Neuronal stem cell (in vitro differentiated cells): Measurements from ENCODE around the gene FLT1.

Source experiments
- DNase-seq: peaks from one replicate; pipeline ENCODE4 v3.0.0-alpha.2; 2013; ENCODE audit warnings: low spot score
- H2AFZ ChIP-seq: one replicate; pipeline ENCODE4 v1.6.1; 2013; ENCODE audit warnings: mild to moderate bottlenecking, low read length, inconsistent platforms
- H2AK5ac ChIP-seq: 2 replicates; pipeline ENCODE4 v1.6.1; 2013; ENCODE audit warnings: low read depth, mild to moderate bottlenecking, inconsistent platforms, low read length, moderate library complexity, mixed read lengths
- H2BK120ac ChIP-seq: 2 replicates; pipeline ENCODE4 v1.6.1; 2013; ENCODE audit warnings: low read depth, mild to moderate bottlenecking, inconsistent platforms, low read length, moderate library complexity, mixed read lengths
- H2BK12ac ChIP-seq: one replicate; pipeline ENCODE4 v1.6.1; 2013; ENCODE audit warnings: low read length, inconsistent platforms
- H2BK15ac ChIP-seq: 2 replicates; pipeline ENCODE4 v1.6.1; 2013; ENCODE audit warnings: mild to moderate bottlenecking, low read length, inconsistent platforms, mixed read lengths
- H2BK5ac ChIP-seq: one replicate; pipeline ENCODE4 v1.6.1; 2013; ENCODE audit warnings: inconsistent platforms, mild to moderate bottlenecking, low read length, moderate library complexity
- H3K14ac ChIP-seq: one replicate; pipeline ENCODE4 v1.6.1; 2013; ENCODE audit warnings: low read length, inconsistent platforms
- H3K18ac ChIP-seq: 2 replicates; pipeline ENCODE4 v1.6.1; 2013; ENCODE audit warnings: low read length, inconsistent platforms
- H3K23ac ChIP-seq: 2 replicates; pipeline ENCODE4 v1.6.1; 2013; ENCODE audit warnings: low read depth, mild to moderate bottlenecking, mixed read lengths, low read length, inconsistent platforms; ENCODE audit not compliant: poor library complexity
- H3K27ac ChIP-seq: replicated peaks from 3 replicates; pipeline ENCODE4 v1.5.1; 2013; ENCODE audit warnings: low read length, inconsistent platforms
- H3K27me3 ChIP-seq, 3 experiments: 2 replicates each; pipeline ENCODE4 v1.6.1; 2013; ENCODE audit warnings: low read length in 3 of 3, mild to moderate bottlenecking in 2 of 3, inconsistent platforms in 1 of 3, low read depth in 1 of 3, mixed read lengths in 1 of 3, moderate library complexity in 1 of 3; ENCODE audit not compliant: control insufficient read depth in 3 of 3, insufficient read depth in 3 of 3
- H3K36me3 ChIP-seq, 2 donors: replicated peaks in 1 of 2; 2 replicates each; pipeline ENCODE4 v1.6.1; 2013; ENCODE audit warnings: low read length in 2 of 2; ENCODE audit not compliant: control insufficient read depth in 2 of 2, insufficient read depth in 2 of 2
- H3K4ac ChIP-seq: 2 replicates; pipeline ENCODE4 v1.6.1; 2013; ENCODE audit warnings: inconsistent platforms, mild to moderate bottlenecking, low read length, moderate library complexity
- H3K4me1 ChIP-seq, 2 donors: 1 replicate in 1 of 2; 2 replicates in 1 of 2; pipeline ENCODE4 v1.6.1; 2013; ENCODE audit warnings: low read length in 2 of 2, low read depth in 1 of 2; ENCODE audit not compliant: control insufficient read depth in 2 of 2, insufficient read depth in 1 of 2
- H3K4me2 ChIP-seq: one replicate; pipeline ENCODE4 v1.6.1; 2013; ENCODE audit warnings: mild to moderate bottlenecking, low read length, inconsistent platforms; ENCODE audit not compliant: insufficient read depth, poor library complexity, severe bottlenecking
- H3K4me3 ChIP-seq, 2 donors: 2 replicates each; pipeline ENCODE4 v1.5.1; 2013; ENCODE audit warnings: low read length in 2 of 2, mild to moderate bottlenecking in 2 of 2, inconsistent platforms in 1 of 2, moderate library complexity in 1 of 2
- H3K79me1 ChIP-seq: one replicate; pipeline ENCODE4 v1.6.1; 2013; ENCODE audit warnings: low read depth, mild to moderate bottlenecking, inconsistent platforms, low read length, moderate library complexity
- H3K9ac ChIP-seq: one replicate; pipeline ENCODE4 v1.6.1; 2013; ENCODE audit warnings: mild to moderate bottlenecking, low read depth, low read length, inconsistent platforms; ENCODE audit not compliant: poor library complexity
- H3K9me3 ChIP-seq, 2 donors: replicated peaks in 1 of 2; 2 replicates each; pipeline versions ENCODE3 to v1.6.1; 2013; ENCODE audit warnings: low read length in 2 of 2, mild to moderate bottlenecking in 2 of 2, inconsistent platforms in 1 of 2, low read depth in 1 of 2, mixed read lengths in 1 of 2, moderate library complexity in 1 of 2; ENCODE audit not compliant: control insufficient read depth in 2 of 2, insufficient read depth in 1 of 2
- H4K8ac ChIP-seq: one replicate; pipeline ENCODE4 v1.6.1; 2013; ENCODE audit warnings: low read depth, mild to moderate bottlenecking, inconsistent platforms, low read length, moderate library complexity
- H4K91ac ChIP-seq: one replicate; pipeline ENCODE4 v1.6.1; 2013; ENCODE audit warnings: low read length, low read depth, mild to moderate bottlenecking, inconsistent platforms; ENCODE audit not compliant: poor library complexity
- WGBS, 2 donors: extraction: QIAGEN DNeasy Blood & Tissue Kit; methylation state at CpG; one replicate each; pipeline ENCODE4 v1.1.7; 2013; ENCODE audit warnings: missing lambda C conversion rate in 2 of 2, mixed read lengths in 1 of 2; ENCODE audit not compliant: insufficient read length in 2 of 2, insufficient replicate concordance in 1 of 2; ENCODE audit errors: extremely low coverage in 2 of 2; 5-methylcytosine and 5-hydroxymethylcytosine counted together

Gene FLT1

GRCh38 chr13:28410096-28410495, 84.8 kb downstream of the FLT1 start:
- H3K36me3 ChIP-seq = no peaks in the 10 kb centered on the region

GRCh38 chr13:28409648-28410047, 85.3 kb downstream of the FLT1 start:
- no peak overlapping the region for H3K4ac ChIP-seq
- H3K23ac ChIP-seq = no peak overlapping the region
- H2BK120ac ChIP-seq = no peak overlapping the region
- H3K4me2 ChIP-seq = no peak overlapping the region
- no peak overlapping the region for H2BK5ac ChIP-seq
- no peak overlapping the region for H4K91ac ChIP-seq
- H2BK15ac ChIP-seq = no peak overlapping the region
- H3K18ac ChIP-seq = no peak overlapping the region
- H2AFZ ChIP-seq = no peak overlapping the region
- peaks cover 0 to 4% of the 10 kb centered on the region in 2 donors for H3K4me1 ChIP-seq
- no peaks in the 10 kb centered on the region for H3K79me1 ChIP-seq
- no peak overlapping the region for H3K4me3 ChIP-seq
- H3K14ac ChIP-seq = no peak overlapping the region
- H2BK12ac ChIP-seq = no peak overlapping the region
- H3K27ac ChIP-seq = no peak overlapping the region
- no peak overlapping the region for H2AK5ac ChIP-seq
- no peaks in the 10 kb centered on the region for H3K9me3 ChIP-seq
- no peak overlapping the region for H4K8ac ChIP-seq
- H3K9ac ChIP-seq = no peak overlapping the region
- no peak for DNase-seq
- H3K36me3 ChIP-seq = no peaks in the 10 kb centered on the region
- no peaks in the 10 kb centered on the region for H3K27me3 ChIP-seq

More at GRCh38 chr13:28410096-28410495, 84.8 kb downstream of the FLT1 start:
- Histone ChIP-seq H3K9me3 (no peaks in the 10 kb centered on the region), H2AK5ac (no peak overlapping the region), H3K4ac (no peak overlapping the region), H3K4me2 (no peak overlapping the region), H3K27ac (no peak overlapping the region), H3K9ac (no peak overlapping the region), H4K91ac (no peak overlapping the region), H3K18ac (no peak overlapping the region), H3K14ac (no peak overlapping the region), H3K23ac (no peak overlapping the region), H3K27me3 (no peaks in the 10 kb centered on the region), H3K79me1 (no peaks in the 10 kb centered on the region), H2AFZ (no peak overlapping the region), H2BK12ac (no peak overlapping the region), H3K4me3 (no peak overlapping the region), H2BK120ac (no peak overlapping the region), H4K8ac (no peak overlapping the region), H2BK5ac (no peak overlapping the region), H2BK15ac (no peak overlapping the region), H3K4me1 (peaks cover 0 to 4% of the 10 kb centered on the region in 2 donors)
- DNase-seq = no peak
- no CpG with 5 or more reads among the region's 2 CpGs for whole genome bisulfite sequencing, 2 donors

GRCh38 chr13:28408863-28409262, 86.1 kb downstream of the FLT1 start:
- Histone ChIP-seq H3K14ac (no peak overlapping the region), H3K4me3 (no peak overlapping the region), H3K27ac (no peak overlapping the region), H3K79me1 (no peaks in the 10 kb centered on the region), H3K23ac (no peak overlapping the region), H2AFZ (no peak overlapping the region), H3K4me2 (no peak overlapping the region), H2BK12ac (no peak overlapping the region), H4K91ac (no peak overlapping the region), H3K4ac (no peak overlapping the region), H3K36me3 (no peaks in the 10 kb centered on the region), H2BK120ac (no peak overlapping the region), H2BK5ac (no peak overlapping the region), H4K8ac (no peak overlapping the region), H3K9ac (no peak overlapping the region), H3K9me3 (no peaks in the 10 kb centered on the region), H3K27me3 (no peaks in the 10 kb centered on the region), H2AK5ac (no peak overlapping the region), H3K18ac (no peak overlapping the region), H3K4me1 (peaks cover 0 to 4% of the 10 kb centered on the region in 2 donors), H2BK15ac (no peak overlapping the region)
- no peak for DNase-seq
- no CpG with 5 or more reads among the region's 1 CpG for WGBS, 2 donors

DNA sequence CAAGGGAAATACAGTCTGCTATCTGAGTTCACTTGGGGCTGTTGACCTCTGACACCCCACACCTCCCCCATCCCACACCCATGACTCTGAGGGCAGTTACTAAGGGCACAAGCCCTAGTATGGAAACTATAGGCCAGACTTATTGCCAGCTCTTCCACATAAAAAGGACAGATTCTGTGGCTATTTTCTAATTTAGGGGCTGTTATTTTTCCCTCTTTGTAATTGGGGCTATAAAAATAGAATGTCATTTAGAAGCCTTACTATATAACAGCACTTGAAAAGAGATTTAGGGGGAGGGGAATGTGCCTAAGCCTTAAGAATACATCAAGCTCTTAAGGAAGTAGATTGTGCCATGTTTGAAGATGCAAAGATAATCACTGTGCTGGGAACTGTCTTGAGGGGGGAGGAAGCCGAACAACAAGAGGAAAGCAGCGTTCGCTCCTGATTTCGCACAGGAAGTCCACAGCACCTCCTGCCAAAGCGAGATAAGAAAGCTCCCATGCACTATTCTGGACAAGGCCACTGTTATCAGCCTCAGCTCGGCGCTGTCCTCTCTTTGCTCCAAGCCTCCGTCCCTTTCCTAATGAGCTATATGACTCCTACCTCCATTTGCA, 86.6 kb downstream of the FLT1 start:
- no peak overlapping the region for H2AFZ ChIP-seq
- no peak overlapping the region for H2BK12ac ChIP-seq
- no peak overlapping the region for H3K4me2 ChIP-seq
- DNase-seq = no peak
- H3K4me3 ChIP-seq = no peak overlapping the region
- no peaks in the 10 kb centered on the region for H3K27me3 ChIP-seq
- no peak overlapping the region for H3K14ac ChIP-seq
- H2AK5ac ChIP-seq = no peak overlapping the region
- no peak overlapping the region for H3K4ac ChIP-seq
- peaks cover 0 to 4% of the 10 kb centered on the region in 2 donors for H3K4me1 ChIP-seq
- WGBS, 2 donors = no CpG with 5 or more reads among the region's 8 CpGs
- no peak overlapping the region for H2BK15ac ChIP-seq
- H3K9me3 ChIP-seq = no peaks in the 10 kb centered on the region
- no peaks in the 10 kb centered on the region for H3K79me1 ChIP-seq
- H2BK120ac ChIP-seq = no peak overlapping the region
- H3K27ac ChIP-seq = no peak overlapping the region
- no peak overlapping the region for H3K9ac ChIP-seq
- no peaks in the 10 kb centered on the region for H3K36me3 ChIP-seq
- H4K8ac ChIP-seq = no peak overlapping the region
- H3K23ac ChIP-seq = no peak overlapping the region
- H4K91ac ChIP-seq = no peak overlapping the region
- H3K18ac ChIP-seq = no peak overlapping the region
- H2BK5ac ChIP-seq = no peak overlapping the region
